Hepatocyte (in vitro differentiated cells): ENCODE data around the gene AGBL4.

ENCODE experiments used
- EZH2phosphoT487 ChIP-seq: fragments of 200-600 bp; sonication (generic); IDR thresholded peaks from one replicate; pipeline ENCODE4 v1.6.1; 2018; ENCODE audit warnings: antibody characterized with exemption, mild to moderate bottlenecking, low read depth, moderate library complexity; ENCODE audit not compliant: unreplicated experiment, severe bottlenecking
- TF ChIP-seq, protein P1 (sequence below): fragments of 200-600 bp; sonication (generic); IDR thresholded peaks from 2 replicates; pipeline ENCODE4 v1.5.1; 2016; ENCODE audit warnings: antibody characterized with exemption, mild to moderate bottlenecking; ENCODE audit not compliant: poor library complexity

DNA sequence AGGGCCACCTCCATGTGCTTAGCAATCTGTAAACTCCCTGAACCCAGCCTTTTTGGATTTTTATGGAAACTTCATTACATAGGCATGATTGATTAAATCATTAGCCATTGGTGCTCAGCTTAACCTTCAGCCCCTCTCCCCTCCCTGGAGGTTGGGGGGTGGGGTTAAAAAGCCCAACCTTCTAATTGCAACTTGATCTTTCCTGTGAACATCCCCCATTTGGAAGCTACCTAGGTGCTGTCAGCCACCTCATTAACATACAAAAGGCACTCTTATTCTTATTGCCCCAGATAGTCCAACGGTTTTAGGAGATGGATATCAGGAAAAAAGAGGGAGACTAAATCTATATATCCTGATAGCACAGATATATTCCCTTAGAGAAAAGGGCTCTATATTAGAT is 823.0 kb downstream of the AGBL4 start:
- TF ChIP-seq, protein P1, sequence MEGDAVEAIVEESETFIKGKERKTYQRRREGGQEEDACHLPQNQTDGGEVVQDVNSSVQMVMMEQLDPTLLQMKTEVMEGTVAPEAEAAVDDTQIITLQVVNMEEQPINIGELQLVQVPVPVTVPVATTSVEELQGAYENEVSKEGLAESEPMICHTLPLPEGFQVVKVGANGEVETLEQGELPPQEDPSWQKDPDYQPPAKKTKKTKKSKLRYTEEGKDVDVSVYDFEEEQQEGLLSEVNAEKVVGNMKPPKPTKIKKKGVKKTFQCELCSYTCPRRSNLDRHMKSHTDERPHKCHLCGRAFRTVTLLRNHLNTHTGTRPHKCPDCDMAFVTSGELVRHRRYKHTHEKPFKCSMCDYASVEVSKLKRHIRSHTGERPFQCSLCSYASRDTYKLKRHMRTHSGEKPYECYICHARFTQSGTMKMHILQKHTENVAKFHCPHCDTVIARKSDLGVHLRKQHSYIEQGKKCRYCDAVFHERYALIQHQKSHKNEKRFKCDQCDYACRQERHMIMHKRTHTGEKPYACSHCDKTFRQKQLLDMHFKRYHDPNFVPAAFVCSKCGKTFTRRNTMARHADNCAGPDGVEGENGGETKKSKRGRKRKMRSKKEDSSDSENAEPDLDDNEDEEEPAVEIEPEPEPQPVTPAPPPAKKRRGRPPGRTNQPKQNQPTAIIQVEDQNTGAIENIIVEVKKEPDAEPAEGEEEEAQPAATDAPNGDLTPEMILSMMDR, result no peak
- TF ChIP-seq EZH2phosphoT487, result no peak
